Thoracic aorta (tissue), 2 donors: Measurements from ENCODE around the gene MYO1E. TPM values are rescaled to one million over a fixed set of nuclear protein-coding genes. Genes with fewer than 3 reads are reported as not detected.
A peak's percentile ranks its signal among the peaks of the same experiment; 100 is the strongest.

Experiments
- ATAC-seq: fragments of 150-250 bp; one replicate; pipeline ENCODE4 v1.8.0; 2017; ENCODE audit warnings: low read depth; ENCODE audit not compliant: insufficient number of reproducible peaks, low FRiP score
- DNase-seq: peaks from one replicate; pipeline ENCODE4 v3.0.0-alpha.2; 2020; ENCODE audit warnings: low spot score
- H3K27ac ChIP-seq, 2 donors: fragments of 200-600 bp; sonication (generic); 1 replicate in 1 of 2; 2 replicates in 1 of 2; pipeline ENCODE4 v1.5.1; 2016; ENCODE audit warnings: mild to moderate bottlenecking in 2 of 2, moderate library complexity in 2 of 2
- H3K27me3 ChIP-seq: fragments of 200-600 bp; sonication (generic); replicated peaks from 2 replicates; pipeline ENCODE4 v1.6.0; 2016; ENCODE audit warnings: mild to moderate bottlenecking; ENCODE audit not compliant: insufficient read depth
- H3K36me3 ChIP-seq: fragments of 200-600 bp; sonication (generic); one replicate; pipeline ENCODE4 v1.5.1; 2016
- H3K4me1 ChIP-seq, 2 donors: fragments of 200-600 bp; sonication (generic); 1 replicate in 1 of 2; 2 replicates in 1 of 2; pipeline versions ENCODE4 v1.5.1 to v1.6.0; 2016; ENCODE audit warnings: low read depth in 2 of 2, mild to moderate bottlenecking in 1 of 2; ENCODE audit not compliant: control insufficient read depth in 1 of 2
- H3K4me3 ChIP-seq: fragments of 200-600 bp; sonication (generic); 2 replicates; pipeline ENCODE4 v1.5.1; 2016; ENCODE audit warnings: mild to moderate bottlenecking
- H3K9me3 ChIP-seq: fragments of 200-600 bp; sonication (generic); 2 replicates; pipeline ENCODE4 v1.5.1; 2016
- CTCF ChIP-seq: fragments of 200-600 bp; sonication (generic); IDR thresholded peaks from one replicate; pipeline ENCODE4 v1.5.1; 2019; ENCODE audit warnings: antibody characterized with exemption
- total RNA-seq, 2 donors: library from RNA; depleted of rRNA; stranded (reverse); fragments of >200 nt; gene quantifications; one replicate each; pipeline versions ENCODE4 v1.1.0 to v1.2.3, GENCODE V29; 2016

The MYO1E gene
- total RNA-seq, 2 donors from 2014 or later, result 56.2 to 121 TPM

- no peak for DNase-seq
- no peaks in the 10 kb centered on the region for H3K9me3 ChIP-seq
- H3K4me3 ChIP-seq, result no peak overlapping the region
- ATAC-seq, result no peak
- TF ChIP-seq CTCF, result no peak
- no peak overlapping the region for H3K27ac ChIP-seq
- H3K4me1 ChIP-seq, result peaks cover 6 to 8% of the 10 kb centered on the region in 2 donors
- H3K27me3 ChIP-seq, result no peaks in the 10 kb centered on the region
- H3K36me3 ChIP-seq, result peaks cover 26% of the 10 kb centered on the region
Observed at GRCh38 chr15:59143281-59143680, 229.4 kb downstream of the MYO1E start.

- Histone ChIP-seq H3K27me3 (no peaks in the 10 kb centered on the region), H3K27ac (no peak overlapping the region), H3K4me1 (no peaks in the 10 kb centered on the region), H3K36me3 (peaks cover 43% of the 10 kb centered on the region), H3K9me3 (no peaks in the 10 kb centered on the region), H3K4me3 (no peak overlapping the region)
- DNase-seq, result no peak
- TF ChIP-seq CTCF, result no peak
- no peak for ATAC-seq
Observed at GRCh38 chr15:59140422-59141226, 232.0 kb downstream of the MYO1E start.

- H3K27ac ChIP-seq, result no peak overlapping the region
- H3K4me3 ChIP-seq, result no peak overlapping the region
- no peak for ATAC-seq
- DNase-seq, result no peak
- no peaks in the 10 kb centered on the region for H3K9me3 ChIP-seq
- peaks cover 31% of the 10 kb centered on the region for H3K36me3 ChIP-seq
- TF ChIP-seq CTCF, result peak; percentile 19
- no peaks in the 10 kb centered on the region for H3K27me3 ChIP-seq
- H3K4me1 ChIP-seq, result no peaks in the 10 kb centered on the region
Observed at GRCh38 chr15:59138243-59138642, 234.4 kb downstream of the MYO1E start.

- no peak for TF ChIP-seq CTCF
- no peak for ATAC-seq
- H3K27me3 ChIP-seq, result no peaks in the 10 kb centered on the region
- no peaks in the 10 kb centered on the region for H3K4me1 ChIP-seq
- H3K4me3 ChIP-seq, result no peak overlapping the region
- no peak for DNase-seq
- no peak overlapping the region for H3K27ac ChIP-seq
- H3K36me3 ChIP-seq, result peaks cover 24% of the 10 kb centered on the region
- no peaks in the 10 kb centered on the region for H3K9me3 ChIP-seq
Observed at GRCh38 chr15:59137566-59137965, 235.1 kb downstream of the MYO1E start.

GRCh38 chr15:59133929-59134427 lies 238.7 kb downstream of the MYO1E start:
- Histone ChIP-seq H3K27me3 (no peaks in the 10 kb centered on the region), H3K36me3 (peaks cover 22% of the 10 kb centered on the region), H3K4me3 (no peak overlapping the region), H3K9me3 (peaks cover 10% of the 10 kb centered on the region), H3K4me1 (no peaks in the 10 kb centered on the region), H3K27ac (no peak overlapping the region)
- ATAC-seq, result no peak
- TF ChIP-seq CTCF, result no peak
- no peak for DNase-seq
